ENCODE results near the gene PRKCA.

Gene PRKCA

DNA sequence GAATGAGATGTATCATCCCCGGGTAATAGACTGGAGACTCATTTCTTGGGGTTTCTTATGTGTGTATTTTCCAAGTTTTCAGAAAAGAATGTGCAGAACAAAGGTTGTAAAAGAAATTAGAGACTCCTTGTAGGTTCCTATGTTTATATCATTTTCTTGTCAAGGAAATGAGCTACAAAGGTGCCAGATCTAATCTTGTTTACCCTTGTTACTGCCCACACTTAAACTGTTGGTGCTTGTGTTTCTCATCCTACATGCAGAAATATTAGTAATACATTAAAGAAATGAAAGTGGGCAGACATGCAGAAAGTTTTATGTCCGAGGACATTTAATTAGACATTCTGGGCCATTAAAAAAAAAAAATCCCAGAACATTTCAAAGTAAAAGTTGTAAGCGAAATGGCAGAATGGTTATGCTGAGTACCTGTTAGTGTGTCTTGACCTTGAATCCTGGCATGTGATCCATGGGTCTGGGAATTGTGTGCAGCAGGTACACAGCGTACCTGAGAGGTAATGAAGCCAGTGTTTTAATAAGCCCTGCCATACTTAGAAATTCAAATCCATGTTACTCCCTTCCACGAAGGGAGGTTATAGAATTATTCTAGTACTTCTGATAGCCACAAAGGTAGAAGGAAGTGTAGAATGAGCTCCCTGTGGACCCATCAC, 469.9 kb downstream of the PRKCA start:
- no peaks in the 10 kb centered on the region; the same call in 1 of the 2 replicates for H3K9me3 ChIP-seq (ENCODE audit: low read depth, low read length)
- no peak overlapping the region for H3K27ac ChIP-seq
- H3K36me3 ChIP-seq (ENCODE audit: insufficient read depth, low read length): no peaks in the 10 kb centered on the region
- TF ChIP-seq EZH2 (IDR thresholded peaks at IDR 0.05) (no peak), FOXP2 (optimal IDR thresholded peaks at IDR 0.05; ENCODE audit: control extremely low read depth, extremely low read length, insufficient read depth) (no peak), POLR2AphosphoS5 (IDR thresholded peaks at IDR 0.05; ENCODE audit: borderline replicate concordance, low read depth, low read length) (no peak)
- DNase-seq (ENCODE audit: low read depth, low spot score): no peak
- no peak overlapping the region for H3K4me3 ChIP-seq
- no peak overlapping the region for H3K9ac ChIP-seq (ENCODE audit: insufficient read length)

DNA sequence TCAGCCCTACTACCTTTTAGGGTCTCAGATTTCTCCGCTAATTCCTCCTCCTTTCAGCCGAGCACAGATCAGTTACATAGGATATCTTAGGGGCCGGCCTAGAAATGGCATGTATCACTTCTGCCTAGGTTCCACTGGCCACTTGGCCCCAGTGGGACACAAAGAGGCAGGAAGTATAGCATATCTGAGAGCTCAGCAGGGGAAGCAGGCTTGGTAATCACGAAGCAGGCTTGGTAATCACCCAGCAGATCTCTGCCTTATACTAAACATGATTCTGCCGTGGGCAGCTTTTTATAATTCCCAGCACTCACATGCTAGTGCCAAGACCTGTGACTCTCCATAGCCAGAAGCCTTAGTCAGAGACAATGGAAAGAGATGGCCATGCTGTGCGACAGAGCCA, 472.9 kb downstream of the PRKCA start:
- H3K36me3 ChIP-seq (ENCODE audit: insufficient read depth, low read length): no peaks in the 10 kb centered on the region
- no peak overlapping the region for H3K9ac ChIP-seq (ENCODE audit: insufficient read length)
- H3K4me3 ChIP-seq: no peak overlapping the region
- TF ChIP-seq POLR2AphosphoS5 (IDR thresholded peaks at IDR 0.05; ENCODE audit: borderline replicate concordance, low read depth, low read length) (no peak), EZH2 (IDR thresholded peaks at IDR 0.05) (no peak), FOXP2 (optimal IDR thresholded peaks at IDR 0.05; ENCODE audit: control extremely low read depth, extremely low read length, insufficient read depth) (no peak)
- H3K9me3 ChIP-seq (ENCODE audit: low read depth, low read length): no peaks in the 10 kb centered on the region; the same call in 1 of the 2 replicates
- no peak for DNase-seq (ENCODE audit: low read depth, low spot score)
- H3K27ac ChIP-seq: no peak overlapping the region

DNA sequence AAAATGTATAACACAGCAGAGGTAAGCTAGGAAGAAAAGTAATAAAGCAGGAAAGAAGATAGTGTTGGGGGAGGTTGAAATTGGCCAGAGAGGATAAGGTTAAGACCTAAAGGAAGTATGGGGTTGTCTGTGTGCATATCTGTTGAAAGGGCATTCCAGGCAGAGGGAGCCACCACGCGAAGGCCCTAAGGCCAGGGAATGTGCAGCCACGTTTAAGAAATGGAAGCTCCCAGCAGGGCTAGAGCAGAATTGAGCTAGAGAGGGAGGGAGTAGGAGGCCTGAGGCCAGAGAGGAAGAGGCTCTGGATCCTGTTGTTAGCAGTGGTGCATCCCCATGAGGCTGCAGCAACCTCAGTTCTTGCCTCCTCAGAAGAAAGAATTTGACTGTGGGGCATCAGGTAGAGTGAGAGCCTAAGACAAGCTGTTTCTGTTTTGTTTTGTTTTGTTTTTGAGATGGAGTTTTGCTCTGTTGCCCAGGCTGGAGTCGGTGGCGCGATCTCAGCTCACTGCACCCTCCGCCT, 473.5 kb downstream of the PRKCA start:
- Histone ChIP-seq H3K9me3 (ENCODE audit: low read depth, low read length) (no peaks in the 10 kb centered on the region; the same call in 1 of the 2 replicates), H3K36me3 (ENCODE audit: insufficient read depth, low read length) (no peaks in the 10 kb centered on the region), H3K27ac (0 out of 2 replicates have a peak overlapping the region, but pooled peaks have one; percentile 16), H3K9ac (ENCODE audit: insufficient read length) (no peak overlapping the region), H3K4me3 (no peak overlapping the region)
- no peak for DNase-seq (ENCODE audit: low read depth, low spot score)
- TF ChIP-seq EZH2 (IDR thresholded peaks at IDR 0.05) (no peak), FOXP2 (optimal IDR thresholded peaks at IDR 0.05; ENCODE audit: control extremely low read depth, extremely low read length, insufficient read depth) (no peak), POLR2AphosphoS5 (IDR thresholded peaks at IDR 0.05; ENCODE audit: borderline replicate concordance, low read depth, low read length) (no peak)

DNA sequence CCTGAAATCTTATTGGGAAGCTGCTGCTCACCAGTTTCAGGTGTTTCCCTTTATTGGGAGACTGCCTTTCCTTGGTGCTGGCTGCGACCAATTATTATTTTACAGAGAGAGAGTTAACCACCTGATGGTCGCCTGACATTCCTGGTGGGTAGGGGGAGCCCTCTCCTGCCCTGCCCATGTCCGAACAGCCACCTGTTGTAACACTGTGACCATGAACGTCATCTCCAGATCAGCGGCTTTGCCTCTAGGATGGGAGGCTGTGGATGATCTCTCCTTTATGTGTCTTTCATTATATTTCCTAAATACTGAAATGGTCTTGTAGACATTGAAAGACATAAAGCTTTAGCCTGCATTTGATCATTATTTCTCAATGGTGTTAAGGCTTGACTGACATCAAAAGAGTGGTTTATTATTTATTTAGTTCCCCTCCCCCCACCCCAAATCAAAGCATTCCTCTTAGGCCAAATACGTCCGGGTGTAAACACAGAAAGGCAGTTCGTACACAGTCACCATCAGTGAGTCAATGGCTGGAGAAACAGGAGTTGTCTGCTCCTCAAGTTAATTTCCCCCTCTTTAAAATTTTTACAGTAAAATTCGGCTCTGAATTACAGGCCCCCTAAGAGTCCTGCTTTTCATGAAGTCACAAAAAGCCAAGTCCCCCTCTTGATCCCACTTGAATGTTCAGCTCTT, 474.7 kb downstream of the PRKCA start:
- DNase-seq (ENCODE audit: low read depth, low spot score): no peak
- Histone ChIP-seq H3K27ac (peak overlapping the region; percentile 97), H3K36me3 (ENCODE audit: insufficient read depth, low read length) (no peaks in the 10 kb centered on the region), H3K9ac (ENCODE audit: insufficient read length) (peak overlapping the region; percentile 45), H3K4me3 (peak overlapping the region; percentile 73), H3K9me3 (ENCODE audit: low read depth, low read length) (no peaks in the 10 kb centered on the region)
- TF ChIP-seq EZH2 (IDR thresholded peaks at IDR 0.05): no peak
- peak; percentile 12 for TF ChIP-seq FOXP2 (optimal IDR thresholded peaks at IDR 0.05; ENCODE audit: control extremely low read depth, extremely low read length, insufficient read depth)
- TF ChIP-seq POLR2AphosphoS5 (IDR thresholded peaks at IDR 0.05; ENCODE audit: borderline replicate concordance, low read depth, low read length): no peak; the same call in 1 of the 2 replicates

DNA sequence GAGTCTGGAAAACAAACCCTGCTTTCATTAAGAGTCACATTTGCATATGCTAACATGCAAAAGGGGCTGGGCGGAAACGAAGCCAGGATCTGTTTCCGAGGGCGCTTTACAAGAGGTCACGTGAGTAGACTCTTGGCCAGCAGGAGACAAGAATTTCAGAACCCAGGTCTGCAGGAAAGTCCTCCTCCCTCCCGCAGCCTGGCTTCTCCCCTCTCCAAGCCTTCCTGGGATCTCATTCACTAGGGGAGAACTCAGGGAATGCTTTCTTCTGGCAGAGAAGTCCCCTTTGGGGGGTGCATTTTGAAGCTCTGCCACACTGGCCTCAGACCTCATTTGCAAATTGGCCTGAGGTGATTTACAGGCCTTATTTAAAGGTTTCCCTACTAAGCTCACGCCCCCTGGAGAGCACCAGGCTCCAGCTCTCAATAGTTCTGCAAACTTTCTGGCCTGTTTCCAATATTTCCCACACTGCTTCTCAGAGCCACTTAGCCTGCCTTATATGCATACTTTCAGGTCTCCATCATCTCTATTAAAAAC, 475.3 kb downstream of the PRKCA start:
- peak overlapping the region; percentile 73 for H3K4me3 ChIP-seq
- peak overlapping the region; percentile 97 for H3K27ac ChIP-seq
- H3K9ac ChIP-seq (ENCODE audit: insufficient read length): no peak overlapping the region
- peak; percentile 98 for DNase-seq (ENCODE audit: low read depth, low spot score)
- 0 out of 2 replicates have a peak, but pooled peaks have one; percentile 40 for TF ChIP-seq POLR2AphosphoS5 (IDR thresholded peaks at IDR 0.05; ENCODE audit: borderline replicate concordance, low read depth, low read length)
- no peak for TF ChIP-seq EZH2 (IDR thresholded peaks at IDR 0.05)
- peak; percentile 59 for TF ChIP-seq FOXP2 (optimal IDR thresholded peaks at IDR 0.05; ENCODE audit: control extremely low read depth, extremely low read length, insufficient read depth)
- no peaks in the 10 kb centered on the region for H3K36me3 ChIP-seq (ENCODE audit: insufficient read depth, low read length)
- no peaks in the 10 kb centered on the region for H3K9me3 ChIP-seq (ENCODE audit: low read depth, low read length)

DNA sequence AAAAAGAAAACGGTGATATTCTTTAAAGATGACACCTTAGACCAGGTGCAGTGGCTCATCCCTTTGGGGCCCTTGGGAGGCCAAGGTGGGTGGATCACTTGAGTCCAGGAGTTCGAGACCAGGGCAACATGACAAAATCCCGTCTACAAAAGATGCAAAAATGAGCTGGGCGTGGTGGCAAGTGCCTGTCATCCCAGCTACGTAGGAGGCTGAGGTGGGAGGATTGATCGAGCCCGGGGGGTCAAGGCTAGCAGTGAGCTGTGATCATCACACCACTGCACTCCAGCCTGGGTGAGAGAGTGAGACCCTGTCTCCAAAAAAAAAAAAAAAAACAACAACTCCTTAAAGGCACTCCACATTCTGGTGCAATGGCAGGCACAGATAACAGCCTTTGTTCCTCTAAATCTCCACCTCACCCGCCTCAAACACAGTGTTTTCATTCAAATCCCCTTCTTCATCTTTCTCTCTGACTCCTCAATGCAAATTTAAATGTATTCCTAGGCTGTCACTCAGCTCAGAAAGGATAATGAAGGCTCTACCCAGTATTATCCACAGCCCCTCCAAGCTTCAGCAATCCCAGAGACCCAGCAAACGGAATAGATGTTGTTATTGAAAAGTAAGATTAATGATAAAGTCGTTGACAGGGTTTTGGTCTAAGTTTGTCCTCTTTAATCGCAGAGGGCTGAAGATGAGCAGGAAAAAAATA, 476.3 kb downstream of the PRKCA start:
- Histone ChIP-seq H3K4me3 (no peak overlapping the region), H3K9ac (ENCODE audit: insufficient read length) (no peak overlapping the region), H3K27ac (peak overlapping the region; percentile 52; the same call in 1 of the 2 replicates), H3K9me3 (ENCODE audit: low read depth, low read length) (no peaks in the 10 kb centered on the region), H3K36me3 (ENCODE audit: insufficient read depth, low read length) (no peaks in the 10 kb centered on the region)
- TF ChIP-seq FOXP2 (optimal IDR thresholded peaks at IDR 0.05; ENCODE audit: control extremely low read depth, extremely low read length, insufficient read depth): no peak
- no peak for TF ChIP-seq POLR2AphosphoS5 (IDR thresholded peaks at IDR 0.05; ENCODE audit: borderline replicate concordance, low read depth, low read length)
- no peak for TF ChIP-seq EZH2 (IDR thresholded peaks at IDR 0.05)
- DNase-seq (ENCODE audit: low read depth, low spot score): no peak

DNA sequence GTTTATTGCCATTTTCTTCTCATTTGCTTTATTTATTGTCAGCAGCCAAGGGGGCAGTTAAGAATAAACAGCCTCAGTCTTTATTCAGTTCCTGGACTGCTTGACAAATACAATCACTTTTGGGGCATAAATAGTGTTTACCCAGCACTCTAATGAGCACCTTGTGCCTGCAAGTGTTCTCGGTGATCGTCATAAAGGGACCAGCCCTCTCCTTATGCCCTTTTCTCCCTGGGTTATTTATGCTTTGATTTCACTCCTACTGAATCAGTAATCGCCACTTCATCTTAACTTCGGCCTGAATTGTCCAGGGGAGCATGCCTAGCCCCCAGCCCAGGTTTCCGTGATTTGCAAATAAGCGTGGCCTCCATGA, 476.8 kb downstream of the PRKCA start:
- no peak for DNase-seq (ENCODE audit: low read depth, low spot score)
- Histone ChIP-seq H3K9me3 (ENCODE audit: low read depth, low read length) (no peaks in the 10 kb centered on the region), H3K9ac (ENCODE audit: insufficient read length) (no peak overlapping the region), H3K4me3 (no peak overlapping the region), H3K36me3 (ENCODE audit: insufficient read depth, low read length) (no peaks in the 10 kb centered on the region), H3K27ac (no peak overlapping the region)
- TF ChIP-seq EZH2 (IDR thresholded peaks at IDR 0.05): no peak
- TF ChIP-seq POLR2AphosphoS5 (IDR thresholded peaks at IDR 0.05; ENCODE audit: borderline replicate concordance, low read depth, low read length): no peak
- TF ChIP-seq FOXP2 (optimal IDR thresholded peaks at IDR 0.05; ENCODE audit: control extremely low read depth, extremely low read length, insufficient read depth): no peak

DNA sequence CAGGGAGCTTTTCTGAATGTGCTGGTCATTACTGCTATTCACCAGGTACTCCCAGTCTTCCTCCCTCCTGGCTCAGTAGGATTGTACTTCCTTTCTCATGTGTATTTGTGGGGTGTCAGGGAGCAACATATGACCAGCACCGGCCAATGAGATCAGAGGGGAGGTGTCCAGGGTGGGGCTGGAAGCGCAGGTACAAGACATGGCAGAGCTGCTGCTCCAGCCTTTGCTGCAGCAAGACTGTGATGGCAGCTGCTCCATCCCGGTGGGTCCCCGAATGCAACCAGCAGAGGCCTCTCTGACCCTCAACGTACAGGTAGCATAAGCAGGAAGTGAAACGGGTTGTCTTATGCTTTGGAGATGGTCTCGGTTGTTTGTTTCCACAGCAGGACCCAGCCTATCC, 478.7 kb downstream of the PRKCA start:
- Histone ChIP-seq H3K36me3 (ENCODE audit: insufficient read depth, low read length) (no peaks in the 10 kb centered on the region), H3K27ac (no peak overlapping the region), H3K9me3 (ENCODE audit: low read depth, low read length) (no peaks in the 10 kb centered on the region), H3K9ac (ENCODE audit: insufficient read length) (no peak overlapping the region), H3K4me3 (no peak overlapping the region)
- no peak for DNase-seq (ENCODE audit: low read depth, low spot score)
- TF ChIP-seq FOXP2 (optimal IDR thresholded peaks at IDR 0.05; ENCODE audit: control extremely low read depth, extremely low read length, insufficient read depth) (no peak), POLR2AphosphoS5 (IDR thresholded peaks at IDR 0.05; ENCODE audit: borderline replicate concordance, low read depth, low read length) (no peak), EZH2 (IDR thresholded peaks at IDR 0.05) (no peak)

Measured in SK-N-MC (cell line).